ENCODE results near the gene SMTNL2.
"Not testable (repeated sequence)": the region's sequence is repeated elsewhere in the genome, so short reads cannot be mapped to it uniquely, and the experiment has no call there.

The SMTNL2 gene

DNA sequence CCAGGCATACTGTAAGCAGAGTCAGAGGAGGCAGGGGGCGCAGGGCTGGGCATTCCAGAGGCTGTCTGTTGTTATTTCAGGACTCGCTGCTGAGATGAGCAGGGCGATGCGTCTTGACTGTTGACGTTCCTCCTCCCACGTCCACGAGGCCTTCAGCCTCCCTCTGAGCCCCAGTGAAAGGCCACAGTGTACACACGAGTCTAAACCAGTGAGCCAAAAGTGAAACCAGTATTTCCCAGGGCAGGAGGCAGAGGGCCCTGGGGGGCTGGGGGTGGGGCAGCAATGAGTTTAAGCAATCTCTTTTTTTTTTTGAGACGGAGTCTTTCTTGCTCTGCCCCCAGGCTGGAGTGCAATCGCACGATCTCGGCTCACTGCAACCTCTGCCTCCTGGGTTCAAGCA is 21.5 kb downstream of the SMTNL2 start:
- DNase-seq, result no peak

DNA sequence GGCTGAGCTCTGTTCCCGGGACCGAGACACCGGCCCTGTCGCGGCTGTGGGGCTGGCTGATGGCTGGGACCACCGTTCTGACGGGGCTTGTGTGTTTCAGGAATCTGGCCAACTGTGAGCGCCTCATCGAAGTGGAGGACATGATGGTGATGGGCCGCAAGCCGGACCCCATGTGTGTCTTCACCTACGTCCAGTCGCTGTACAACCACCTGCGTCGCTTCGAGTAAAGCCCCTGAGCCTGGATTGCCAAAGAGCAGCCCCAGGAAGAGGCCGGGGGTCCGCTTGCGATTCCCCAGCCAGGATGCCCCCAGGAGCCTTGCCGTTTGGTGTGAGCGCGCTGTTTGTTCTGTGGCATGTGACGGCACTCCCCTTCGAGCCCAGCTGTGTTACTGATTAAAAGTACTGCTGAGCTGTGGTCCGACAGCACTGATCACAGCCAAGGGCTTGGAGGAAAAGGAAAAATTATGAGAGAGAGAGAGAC is 23.0 kb downstream of the SMTNL2 start:
- no peak for DNase-seq

GRCh38 chr17:4607773-4608187 is 23.5 kb downstream of the SMTNL2 start:
- no peak for DNase-seq

DNA sequence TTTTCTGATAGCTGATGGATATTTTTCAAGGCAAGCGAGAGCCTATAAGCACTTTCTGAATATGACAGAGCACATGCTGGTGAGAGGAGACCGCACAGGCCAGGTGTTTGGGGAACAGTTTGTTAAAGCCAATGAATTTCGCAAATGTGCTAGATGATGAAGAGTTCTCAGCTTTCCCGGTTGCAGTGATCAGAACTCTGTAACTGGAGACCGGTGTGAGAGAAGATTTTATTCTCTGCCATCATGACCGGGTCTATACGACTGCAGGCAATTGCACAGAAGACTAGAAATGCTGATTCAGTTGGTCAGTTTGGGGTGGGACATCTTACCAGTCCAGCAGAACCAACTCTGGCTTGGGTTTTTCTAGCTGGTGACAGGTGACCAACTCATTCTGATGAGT is 25.4 kb downstream of the SMTNL2 start:
- DNase-seq, result no peak

DNA sequence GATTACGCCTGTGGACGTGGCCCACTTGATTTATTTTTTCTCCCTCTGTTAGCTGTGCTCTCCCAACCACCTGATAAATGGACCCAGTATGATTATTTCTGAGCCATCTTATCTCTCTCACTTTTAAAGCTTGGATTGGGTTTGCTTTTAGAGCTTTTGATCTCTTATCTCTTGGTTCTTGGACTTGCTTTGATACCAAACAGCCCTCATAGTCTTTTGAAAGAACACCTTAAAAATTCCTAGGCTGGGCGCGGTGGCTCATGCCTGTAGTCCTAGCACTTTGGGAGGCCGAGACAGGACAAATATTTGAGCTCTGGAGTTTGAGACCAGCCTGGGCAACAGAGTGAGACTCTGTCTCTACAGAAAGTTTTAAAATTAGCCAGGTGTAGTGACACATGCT is 25.8 kb downstream of the SMTNL2 start:
- DNase-seq, result no peak

DNA sequence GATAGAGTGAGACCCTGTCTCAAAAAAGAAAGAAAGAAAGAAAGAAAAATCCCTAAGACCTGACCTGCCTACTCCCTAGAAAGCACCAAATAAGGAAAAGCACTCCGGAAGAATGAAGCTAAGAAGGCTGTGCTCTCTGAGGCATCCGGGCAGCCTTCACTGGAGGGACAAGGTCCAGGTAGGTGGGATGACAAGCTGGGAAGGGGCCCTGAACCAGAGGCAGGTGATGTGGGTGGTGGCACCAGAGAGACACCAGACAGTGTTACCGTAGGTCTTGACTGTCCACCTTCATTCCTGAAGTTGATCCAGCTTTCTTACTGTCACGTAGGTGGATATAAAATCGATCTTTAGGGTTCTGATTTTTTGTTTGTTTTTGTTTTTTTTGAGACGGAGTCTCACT is 26.3 kb downstream of the SMTNL2 start:
- no peak for DNase-seq

DNA sequence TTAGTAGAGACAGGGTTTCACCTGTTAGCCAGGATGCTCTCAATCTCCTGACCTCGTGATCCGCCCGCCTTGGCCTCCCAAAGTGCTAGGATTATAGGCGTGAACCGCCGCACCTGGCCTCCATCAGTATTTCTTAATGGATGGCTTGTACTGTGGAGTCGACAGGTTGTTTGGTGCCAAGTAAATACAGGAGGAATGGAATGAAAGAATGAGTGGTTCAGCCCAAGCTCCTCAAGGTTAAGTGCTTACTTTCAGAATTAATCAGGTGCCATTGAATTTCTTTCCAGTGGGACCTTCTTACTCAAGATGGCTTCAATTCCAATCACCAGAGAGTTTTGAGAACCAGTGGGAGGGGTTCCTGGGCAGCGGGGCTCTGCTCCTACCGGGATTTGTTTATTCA is 32.1 kb downstream of the SMTNL2 start:
- DNase-seq, result no peak

- DNase-seq, result no peak
These were observed 32.8 kb downstream of the SMTNL2 start for GRCh38 chr17:4617090-4617489.

DNA sequence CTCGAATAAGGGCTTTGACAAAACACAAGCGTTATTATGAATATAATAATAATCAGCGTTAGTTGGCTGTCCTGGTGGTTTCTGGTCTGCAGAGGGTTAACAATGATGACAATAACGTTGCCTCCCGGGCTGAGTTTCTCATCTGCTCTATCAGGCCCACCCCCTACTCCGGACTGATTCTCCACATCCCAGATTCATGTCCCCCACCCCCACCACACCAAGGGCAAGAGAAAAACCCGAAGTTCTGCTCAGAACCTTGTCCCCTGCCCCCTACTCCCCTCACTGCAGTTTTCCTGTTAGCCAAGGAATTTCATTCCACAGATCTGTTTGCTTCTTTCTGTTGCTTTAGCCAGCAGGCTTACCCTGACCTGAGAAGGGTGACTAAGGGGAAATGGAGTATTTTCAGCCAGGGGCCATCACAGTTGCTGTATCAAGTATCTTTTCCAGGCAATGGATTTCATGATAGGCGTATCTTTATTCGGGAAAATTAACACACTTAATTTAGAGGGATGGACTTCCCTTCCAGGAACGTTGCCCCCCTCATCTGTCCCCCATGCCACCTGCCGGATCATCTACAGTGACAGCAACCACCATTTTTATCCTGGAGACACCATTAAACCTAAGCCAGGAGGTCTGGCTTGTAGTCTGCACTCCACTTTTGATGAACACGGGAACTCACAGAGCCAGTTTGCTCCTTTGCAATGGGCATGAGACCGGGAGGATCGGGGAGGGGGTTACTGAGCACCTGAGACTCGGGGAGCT is 33.4 kb downstream of the SMTNL2 start:
- no peak for DNase-seq

GRCh38 chr17:4620531-4621101 is 36.3 kb downstream of the SMTNL2 start:
- no peak for DNase-seq

DNA sequence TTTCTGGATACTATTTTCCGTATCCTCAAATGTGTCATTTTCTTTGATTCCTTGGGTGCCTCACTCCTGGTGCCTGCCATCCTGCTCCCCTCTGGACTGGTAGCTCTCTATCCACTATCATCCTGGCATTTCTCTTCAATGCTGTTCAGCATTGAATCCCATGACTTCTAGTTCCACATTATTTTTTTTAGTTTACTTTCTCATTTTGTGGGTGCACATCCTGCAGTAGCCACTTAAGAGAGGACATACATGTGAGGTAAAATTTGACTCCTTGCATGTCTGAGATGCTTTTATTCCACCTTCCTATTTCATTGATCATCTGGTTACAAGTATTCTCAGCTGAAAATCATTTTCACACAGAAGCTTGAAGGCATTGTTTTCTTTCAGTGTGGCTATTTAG is 38.0 kb downstream of the SMTNL2 start:
- no peak for DNase-seq

GRCh38 chr17:4623249-4623648 is 38.9 kb downstream of the SMTNL2 start:
- no peak for DNase-seq

GRCh38 chr17:4624451-4624911 is 40.2 kb downstream of the SMTNL2 start:
- not testable (repeated sequence) for DNase-seq

DNA sequence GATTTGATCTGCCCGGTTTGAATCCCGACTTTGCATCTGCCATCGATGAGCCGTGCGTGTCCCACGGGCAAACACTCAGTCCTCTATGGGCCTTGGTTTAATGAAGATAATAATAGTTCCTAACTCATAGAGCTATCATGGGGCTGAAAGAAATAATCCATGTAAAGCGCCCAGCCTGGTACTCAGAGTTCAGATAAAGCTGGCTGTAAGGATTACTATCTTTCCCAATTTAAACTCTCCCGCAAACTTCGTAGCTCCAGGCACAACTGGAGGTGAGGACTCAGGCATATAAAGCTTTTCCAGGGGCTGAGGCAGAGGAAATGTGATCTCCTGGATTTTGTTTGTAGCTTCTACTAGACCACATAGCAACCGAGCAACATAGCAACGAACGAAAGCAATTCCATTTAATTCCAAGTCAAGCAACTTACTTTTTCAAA is 40.9 kb downstream of the SMTNL2 start:
- DNase-seq, result no peak

DNA sequence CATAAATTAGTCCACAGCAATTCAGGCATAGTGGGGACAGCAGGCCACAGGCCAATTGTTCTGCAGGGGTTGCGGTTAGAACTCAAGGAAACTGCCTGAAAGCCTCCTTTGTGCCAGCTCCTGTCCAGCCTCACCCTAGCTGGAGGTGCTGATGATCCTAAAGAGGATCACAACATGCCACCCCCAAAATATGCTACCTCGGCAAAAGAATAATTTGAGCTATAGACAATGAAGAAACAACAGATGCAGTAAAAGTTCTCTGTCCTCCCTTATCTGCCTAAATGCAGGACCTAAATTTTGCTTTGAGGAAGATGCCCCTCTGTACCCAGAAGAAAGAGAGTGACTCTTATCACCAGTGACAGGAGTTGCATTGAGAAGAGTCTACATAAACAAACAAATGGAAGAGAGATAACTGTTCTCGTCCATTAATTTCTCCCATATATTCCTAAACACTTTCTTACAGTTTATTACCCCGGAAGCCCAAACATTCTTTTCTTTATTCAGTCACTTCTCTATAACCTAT is 42.5 kb downstream of the SMTNL2 start:
- no peak for DNase-seq

DNA sequence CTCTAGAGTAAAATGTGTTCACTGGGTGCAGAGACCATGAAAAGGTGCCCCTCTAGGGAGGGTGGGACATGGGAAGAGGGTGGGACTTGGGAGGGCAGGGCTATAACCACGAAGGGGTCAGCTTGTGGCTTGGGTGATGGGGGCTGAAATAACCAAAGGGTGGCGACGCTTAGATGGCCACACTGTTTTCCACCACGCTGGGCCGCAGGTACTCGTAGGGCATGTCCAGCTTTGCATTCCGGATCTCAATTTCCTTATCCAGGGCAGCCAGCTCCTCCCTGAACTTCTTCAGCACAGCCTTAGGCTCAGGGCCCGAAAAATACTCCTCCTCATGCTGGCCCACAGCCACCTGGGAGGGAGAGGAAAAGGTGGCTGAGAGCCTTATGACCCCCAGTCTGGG is 47.1 kb downstream of the SMTNL2 start:
- no peak for DNase-seq

DNA sequence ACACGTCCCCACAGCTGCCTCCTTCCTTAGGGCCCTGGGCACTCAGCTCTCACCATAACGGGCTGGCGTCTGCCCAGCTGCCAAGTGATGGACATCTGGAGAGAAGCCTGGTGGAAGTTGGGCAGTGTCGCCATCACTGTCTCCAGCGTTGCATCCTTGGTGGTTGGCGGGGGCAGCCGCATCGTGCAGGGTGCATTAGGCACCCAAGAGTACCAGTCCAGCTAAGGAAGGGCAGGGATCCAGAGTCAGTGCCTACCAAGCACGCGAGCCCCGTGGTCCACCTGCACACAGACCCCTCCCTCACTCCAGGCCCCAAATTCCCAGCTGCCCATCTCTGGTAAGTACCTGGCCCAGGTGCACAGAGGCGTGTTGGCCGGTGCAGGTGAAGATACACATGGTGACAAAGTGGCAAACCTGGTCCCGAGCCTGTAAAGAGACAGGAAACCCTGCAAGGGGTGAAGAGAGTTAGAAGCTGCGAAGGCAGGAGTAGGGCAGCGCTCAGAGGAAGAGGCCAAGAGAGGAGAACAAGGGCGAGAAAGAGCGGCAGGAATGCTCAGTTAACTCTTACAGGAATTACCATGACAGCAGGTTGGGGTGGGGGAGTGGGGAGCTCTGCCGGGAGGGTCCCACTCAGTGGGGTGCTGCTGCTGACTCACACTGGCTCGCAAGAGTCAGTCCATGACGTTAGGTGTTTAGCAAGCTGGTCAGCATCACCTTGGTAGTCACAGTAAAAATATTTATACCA is 47.7 kb downstream of the SMTNL2 start:
- DNase-seq, result no peak

GRCh38 chr17:4632581-4632920 is 48.2 kb downstream of the SMTNL2 start:
- no peak for DNase-seq

GRCh38 chr17:4633643-4634042 is 49.3 kb downstream of the SMTNL2 start:
- DNase-seq, result no peak

GRCh38 chr17:4634976-4635375 is 50.6 kb downstream of the SMTNL2 start:
- DNase-seq, result no peak

DNA sequence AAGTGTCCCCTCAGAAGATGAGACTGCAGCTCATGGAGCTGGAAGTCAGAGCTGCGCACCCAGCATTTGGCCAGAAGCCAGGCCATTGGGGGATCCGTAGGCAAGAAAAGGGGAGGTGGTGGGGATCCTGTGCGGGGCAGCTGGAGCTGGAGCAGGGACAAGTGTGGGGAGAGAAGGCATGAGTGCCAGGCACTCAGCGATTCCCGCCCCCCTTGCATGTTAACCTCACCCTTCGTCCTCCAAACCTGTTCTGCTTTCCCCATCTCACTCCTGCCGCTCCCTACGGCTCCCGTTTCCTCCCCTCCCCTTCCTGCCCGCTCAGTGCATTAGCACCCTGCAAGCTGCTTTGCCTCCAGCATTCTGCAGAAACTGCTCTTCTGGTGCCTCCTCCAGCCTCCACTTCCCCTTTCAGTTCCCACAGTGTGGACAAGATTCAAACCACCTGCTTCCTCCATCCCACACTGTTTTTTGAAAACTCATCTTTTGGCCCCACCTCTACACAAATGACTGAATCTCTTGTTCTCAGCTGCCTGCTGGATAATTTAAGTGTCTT is 51.6 kb downstream of the SMTNL2 start:
- DNase-seq, result no peak

DNA sequence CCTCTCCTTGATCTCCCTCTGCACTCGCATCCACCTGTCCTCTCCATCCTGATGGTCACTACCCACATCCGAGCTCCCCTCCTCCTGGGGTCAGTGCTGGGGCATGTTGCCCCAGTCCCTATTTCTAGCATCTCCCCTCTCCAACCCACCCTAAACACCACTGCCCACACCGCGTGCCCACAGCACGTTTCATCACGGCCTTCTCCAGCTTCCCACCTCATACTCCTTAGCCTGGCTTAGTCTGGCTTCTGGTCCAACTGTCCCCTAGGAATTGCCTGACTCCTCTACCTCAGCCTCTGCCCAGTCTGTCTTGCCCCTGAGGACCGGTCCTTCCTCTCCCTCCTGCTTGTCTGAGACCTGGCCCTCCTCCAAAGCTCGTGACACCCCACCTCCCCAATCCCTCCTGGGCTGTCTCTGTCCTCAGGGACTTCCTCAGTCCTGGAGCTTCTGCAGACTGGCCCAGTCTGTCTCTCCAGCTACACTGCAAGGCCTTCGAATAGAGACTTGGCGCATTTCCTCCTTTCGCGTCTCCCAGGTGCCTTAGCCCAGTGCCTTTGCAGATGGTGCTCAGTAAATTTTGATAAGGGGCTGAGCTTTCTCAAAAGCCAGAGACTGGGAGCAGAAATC is 52.3 kb downstream of the SMTNL2 start:
- no peak for DNase-seq

- DNase-seq, result not testable (repeated sequence)
These were observed 54.4 kb downstream of the SMTNL2 start for GRCh38 chr17:4638766-4639165.
